Measurements from ENCODE around the gene ZNF521. TPM values are rescaled to one million over a fixed set of nuclear protein-coding genes. Genes with fewer than 3 reads are reported as not detected.

The ZNF521 gene
- total and polyA plus RNA-seq, 10 donors: 2.9 to 136 (median 71.8) TPM

- TF ChIP-seq POLR2A (IDR thresholded peaks at IDR 0.05) (no peak), CTCF (IDR thresholded peaks at IDR 0.05 in 8 of 11, conservative IDR thresholded peaks at IDR 0.05 in 3 of 11) (no peak), POLR2AphosphoS5 (IDR thresholded peaks at IDR 0.05) (no peak)
- WGBS, 5 donors: 52 to 74% (median 58%) methylated on average over 3 of the region's 3 CpGs
- H3K27me3 ChIP-seq (replicated peaks in 1 of 7): no peaks in the 10 kb centered on the region
- peaks cover 0 to 31% (median 10%) of the 10 kb centered on the region in 6 donors for H3K4me1 ChIP-seq
- H3K4me3 ChIP-seq: no peak overlapping the region
- H3K36me3 ChIP-seq: no peaks in the 10 kb centered on the region
- H3K27ac ChIP-seq: peak overlapping the region in 3 of 8 donors; percentile 9 to 77 (median 70)
- intact Hi-C loops (cut with DNase I; ENCODE audit: low total_unique reads): no loop called here
- H3K9me3 ChIP-seq: no peaks in the 10 kb centered on the region
- DNase-seq: no peak
Measured at GRCh38 chr18:25099895-25100294, 252.1 kb downstream of the ZNF521 start.

- peak overlapping the region; percentile 22 to 77 (median 47) for H3K27ac ChIP-seq
- 50 to 62% (median 59%) methylated on average over 3 of the region's 3 CpGs for WGBS, 5 donors
- intact Hi-C loops (cut with DNase I; ENCODE audit: low total_unique reads): no loop called here
- H3K4me1 ChIP-seq: peaks cover 0 to 27% (median 10%) of the 10 kb centered on the region in 6 donors
- no peaks in the 10 kb centered on the region for H3K36me3 ChIP-seq
- H3K27me3 ChIP-seq (replicated peaks in 1 of 7): no peaks in the 10 kb centered on the region
- DNase-seq: no peak
- H3K4me3 ChIP-seq: no peak overlapping the region
- TF ChIP-seq POLR2AphosphoS5 (IDR thresholded peaks at IDR 0.05) (peak in 1 of 3 donors; percentile 35), CTCF (IDR thresholded peaks at IDR 0.05 in 8 of 11, conservative IDR thresholded peaks at IDR 0.05 in 3 of 11) (no peak)
- no peaks in the 10 kb centered on the region for H3K9me3 ChIP-seq
Measured at GRCh38 chr18:25097569-25098056, 254.4 kb downstream of the ZNF521 start.

GRCh38 chr18:25097057-25097456 is 254.9 kb downstream of the ZNF521 start:
- intact Hi-C loops (cut with DNase I; ENCODE audit: low total_unique reads): no loop called here
- Histone ChIP-seq H3K4me1 (peaks cover 0 to 26% (median 10%) of the 10 kb centered on the region in 6 donors), H3K36me3 (no peaks in the 10 kb centered on the region), H3K4me3 (no peak overlapping the region), H3K27me3 (replicated peaks in 1 of 7) (no peaks in the 10 kb centered on the region), H3K27ac (peak overlapping the region; percentile 22 to 77 (median 47)), H3K9me3 (no peaks in the 10 kb centered on the region)
- no peak for DNase-seq
- TF ChIP-seq CTCF (IDR thresholded peaks at IDR 0.05 in 8 of 11, conservative IDR thresholded peaks at IDR 0.05 in 3 of 11) (no peak), POLR2A (IDR thresholded peaks at IDR 0.05) (no peak), POLR2AphosphoS5 (IDR thresholded peaks at IDR 0.05) (no peak)
- 63 to 85% (median 79%) methylated on average over 6 of the region's 6 CpGs for WGBS, 5 donors

- TF ChIP-seq POLR2A (IDR thresholded peaks at IDR 0.05) (no peak), CTCF (IDR thresholded peaks at IDR 0.05 in 8 of 11, conservative IDR thresholded peaks at IDR 0.05 in 3 of 11) (no peak), POLR2AphosphoS5 (IDR thresholded peaks at IDR 0.05) (no peak)
- peaks cover 0 to 7% (median 0%) of the 10 kb centered on the region in 6 donors for H3K36me3 ChIP-seq
- peaks cover 0 to 9% (median 0%) of the 10 kb centered on the region in 6 donors for H3K4me1 ChIP-seq
- H3K9me3 ChIP-seq: no peaks in the 10 kb centered on the region
- H3K4me3 ChIP-seq: no peak overlapping the region
- H3K27me3 ChIP-seq (replicated peaks in 1 of 7): no peaks in the 10 kb centered on the region
- 85 to 97% (median 90%) methylated on average over 3 of the region's 3 CpGs for WGBS, 5 donors
- intact Hi-C loops (cut with DNase I; ENCODE audit: low total_unique reads): no loop called here
- H3K27ac ChIP-seq: no peak overlapping the region
- DNase-seq: no peak
Measured at GRCh38 chr18:25093141-25093540, 258.8 kb downstream of the ZNF521 start.
